OCI-LY3 (cell line): ENCODE results near the gene ZNF80.

Experiments used
- H2AFZ ChIP-seq: fragments of 200-600, 300-600 bp; shearing (Covaris generic); 2 replicates; pipeline ENCODE4 v1.6.0; 2014; ENCODE audit warnings: antibody characterized with exemption, low read depth, low read length
- H3K27ac ChIP-seq: fragments of 200-600, 300-600 bp; sonication (generic); 2 replicates; pipeline ENCODE4 v1.5.1; 2014; ENCODE audit warnings: mild to moderate bottlenecking, low read length, moderate library complexity, mixed read lengths
- H3K27me3 ChIP-seq: fragments of 200-600, 300-600 bp; sonication (generic); 2 replicates; pipeline ENCODE4 v1.6.1; 2014; ENCODE audit warnings: low read depth, low read length, mixed read lengths
- H3K36me3 ChIP-seq: fragments of 200-600, 300-600 bp; sonication (generic); replicated peaks from 2 replicates; pipeline ENCODE3; 2014; ENCODE audit warnings: low read depth, low read length, mixed read lengths
- H3K4me1 ChIP-seq: fragments of 300-600, 200-600 bp; sonication (generic); 2 replicates; pipeline ENCODE4 v1.6.1; 2014; ENCODE audit warnings: low read length, mixed read lengths
- H3K4me2 ChIP-seq: fragments of 200-600, 300-600 bp; sonication (generic); 2 replicates; pipeline ENCODE4 v1.6.1; 2014; ENCODE audit warnings: low read length, mixed read lengths
- H3K4me3 ChIP-seq: fragments of 300-600, 200-600 bp; sonication (generic); 2 replicates; pipeline ENCODE4 v1.5.1; 2014; ENCODE audit warnings: antibody characterized with exemption, mild to moderate bottlenecking, low read length, moderate library complexity
- H3K79me2 ChIP-seq: fragments of 300-600, 200-600 bp; shearing (Covaris generic); 2 replicates; pipeline ENCODE4 v1.6.1; 2014; ENCODE audit warnings: mild to moderate bottlenecking, low read length, mixed read lengths
- H3K9ac ChIP-seq: fragments of 300-600, 200-600 bp; shearing (Covaris generic); 2 replicates; pipeline ENCODE4 v1.6.0; 2014; ENCODE audit warnings: mild to moderate bottlenecking, low read length, moderate library complexity
- H3K9me3 ChIP-seq: fragments of 200-600, 300-600 bp; shearing (Covaris generic); 2 replicates; pipeline ENCODE4 v1.6.1; 2014; ENCODE audit warnings: low read length, mixed read lengths; ENCODE audit not compliant: insufficient read depth
- H4K20me1 ChIP-seq: fragments of 200-600, 300-600 bp; sonication (generic); 2 replicates; pipeline ENCODE4 v1.6.1; 2016; ENCODE audit warnings: low read length, mixed read lengths; ENCODE audit not compliant: insufficient read depth
- CTCF ChIP-seq: fragments of 200-600, 300-600 bp; sonication (generic); IDR thresholded peaks from 2 replicates; pipeline ENCODE4 v1.5.1; 2014; ENCODE audit warnings: antibody characterized with exemption, low read length, low read depth
- EZH2phosphoT487 ChIP-seq: fragments of 200-600 bp; shearing (Covaris generic); IDR thresholded peaks from 2 replicates; pipeline ENCODE4 v1.6.1; 2018; ENCODE audit warnings: antibody characterized with exemption, mixed run types, low read depth

The ZNF80 gene

GRCh38 chr3:114274929-114275328, 37.6 kb upstream of the ZNF80 start:
- Histone ChIP-seq H2AFZ (no peak overlapping the region), H3K27me3 (no peaks in the 10 kb centered on the region), H3K4me3 (no peak overlapping the region), H3K9me3 (peaks cover 4% of the 10 kb centered on the region; the same call in 1 of the 2 replicates), H3K27ac (no peak overlapping the region), H3K4me1 (peaks cover 4% of the 10 kb centered on the region; the same call in 1 of the 2 replicates), H4K20me1 (no peaks in the 10 kb centered on the region), H3K9ac (no peak overlapping the region), H3K79me2 (no peaks in the 10 kb centered on the region), H3K4me2 (no peak overlapping the region), H3K36me3 (peaks cover 9% of the 10 kb centered on the region)
- no peak for TF ChIP-seq EZH2phosphoT487
- TF ChIP-seq CTCF, result no peak

- Histone ChIP-seq H3K4me2 (no peak overlapping the region), H3K27ac (no peak overlapping the region), H3K4me1 (peaks cover 4% of the 10 kb centered on the region; the same call in 1 of the 2 replicates), H3K4me3 (no peak overlapping the region), H3K9me3 (peaks cover 8% of the 10 kb centered on the region; the same call in 1 of the 2 replicates), H4K20me1 (no peaks in the 10 kb centered on the region), H3K27me3 (no peaks in the 10 kb centered on the region), H3K79me2 (no peaks in the 10 kb centered on the region), H2AFZ (no peak overlapping the region), H3K9ac (no peak overlapping the region), H3K36me3 (peaks cover 9% of the 10 kb centered on the region)
- TF ChIP-seq EZH2phosphoT487, result no peak
- no peak for TF ChIP-seq CTCF
Observed at GRCh38 chr3:114272271-114272670, 34.9 kb upstream of the ZNF80 start.

- Histone ChIP-seq H2AFZ (no peak overlapping the region), H3K27ac (no peak overlapping the region), H3K4me1 (peaks cover 3% of the 10 kb centered on the region; the same call in 1 of the 2 replicates), H3K9me3 (peaks cover 8% of the 10 kb centered on the region; the same call in 1 of the 2 replicates), H3K27me3 (no peaks in the 10 kb centered on the region), H4K20me1 (no peaks in the 10 kb centered on the region), H3K4me2 (no peak overlapping the region), H3K9ac (no peak overlapping the region), H3K79me2 (no peaks in the 10 kb centered on the region), H3K4me3 (no peak overlapping the region), H3K36me3 (peaks cover under 1% of the 10 kb centered on the region)
- TF ChIP-seq EZH2phosphoT487 (no peak), CTCF (no peak)
Observed at GRCh38 chr3:114270019-114270418, 32.6 kb upstream of the ZNF80 start.

GRCh38 chr3:114260152-114260551, 22.8 kb upstream of the ZNF80 start:
- TF ChIP-seq CTCF (no peak), EZH2phosphoT487 (no peak)
- Histone ChIP-seq H4K20me1 (no peaks in the 10 kb centered on the region), H3K4me1 (no peaks in the 10 kb centered on the region)

More at GRCh38 chr3:114260152-114260551, 22.8 kb upstream of the ZNF80 start:
- Histone ChIP-seq H3K9ac (no peak overlapping the region), H3K4me3 (no peak overlapping the region), H3K9me3 (peaks cover 7% of the 10 kb centered on the region; the same call in 1 of the 2 replicates), H3K36me3 (peaks cover 2% of the 10 kb centered on the region), H2AFZ (no peak overlapping the region), H3K27me3 (no peaks in the 10 kb centered on the region), H3K4me2 (no peak overlapping the region), H3K79me2 (no peaks in the 10 kb centered on the region), H3K27ac (no peak overlapping the region)
